ENCODE results near the gene HERPUD2.

Gene HERPUD2

DNA sequence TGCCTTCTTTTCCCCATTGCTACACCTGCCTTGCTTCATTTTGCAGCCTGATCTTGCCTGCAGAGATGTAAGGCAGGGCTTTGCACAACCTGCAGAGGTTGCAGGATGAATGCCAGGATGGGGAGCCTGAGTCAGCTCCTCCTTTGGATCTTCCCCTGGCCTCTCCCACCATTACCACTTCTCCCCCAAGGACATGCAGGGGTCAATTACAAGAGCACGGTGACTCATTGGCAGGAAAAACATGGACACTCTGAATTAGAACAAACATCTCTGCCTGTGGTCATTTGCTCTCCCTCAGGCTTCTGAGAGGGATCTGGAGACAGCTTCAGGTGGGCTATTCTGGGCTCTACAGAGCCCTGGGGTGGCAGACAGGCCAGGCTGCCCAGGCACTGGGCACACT is 89.2 kb downstream of the HERPUD2 start:
- TF ChIP-seq, protein P1, sequence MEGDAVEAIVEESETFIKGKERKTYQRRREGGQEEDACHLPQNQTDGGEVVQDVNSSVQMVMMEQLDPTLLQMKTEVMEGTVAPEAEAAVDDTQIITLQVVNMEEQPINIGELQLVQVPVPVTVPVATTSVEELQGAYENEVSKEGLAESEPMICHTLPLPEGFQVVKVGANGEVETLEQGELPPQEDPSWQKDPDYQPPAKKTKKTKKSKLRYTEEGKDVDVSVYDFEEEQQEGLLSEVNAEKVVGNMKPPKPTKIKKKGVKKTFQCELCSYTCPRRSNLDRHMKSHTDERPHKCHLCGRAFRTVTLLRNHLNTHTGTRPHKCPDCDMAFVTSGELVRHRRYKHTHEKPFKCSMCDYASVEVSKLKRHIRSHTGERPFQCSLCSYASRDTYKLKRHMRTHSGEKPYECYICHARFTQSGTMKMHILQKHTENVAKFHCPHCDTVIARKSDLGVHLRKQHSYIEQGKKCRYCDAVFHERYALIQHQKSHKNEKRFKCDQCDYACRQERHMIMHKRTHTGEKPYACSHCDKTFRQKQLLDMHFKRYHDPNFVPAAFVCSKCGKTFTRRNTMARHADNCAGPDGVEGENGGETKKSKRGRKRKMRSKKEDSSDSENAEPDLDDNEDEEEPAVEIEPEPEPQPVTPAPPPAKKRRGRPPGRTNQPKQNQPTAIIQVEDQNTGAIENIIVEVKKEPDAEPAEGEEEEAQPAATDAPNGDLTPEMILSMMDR (IDR thresholded peaks at IDR 0.05; ENCODE audit: low read depth, low read length, missing control alignments) = no peak
- in situ Hi-C loops (cut with HindIII; ENCODE audit: low sequenced_read_pairs) = no loop called here
- peak; percentile 52 for DNase-seq (ENCODE audit: low read depth)

DNA sequence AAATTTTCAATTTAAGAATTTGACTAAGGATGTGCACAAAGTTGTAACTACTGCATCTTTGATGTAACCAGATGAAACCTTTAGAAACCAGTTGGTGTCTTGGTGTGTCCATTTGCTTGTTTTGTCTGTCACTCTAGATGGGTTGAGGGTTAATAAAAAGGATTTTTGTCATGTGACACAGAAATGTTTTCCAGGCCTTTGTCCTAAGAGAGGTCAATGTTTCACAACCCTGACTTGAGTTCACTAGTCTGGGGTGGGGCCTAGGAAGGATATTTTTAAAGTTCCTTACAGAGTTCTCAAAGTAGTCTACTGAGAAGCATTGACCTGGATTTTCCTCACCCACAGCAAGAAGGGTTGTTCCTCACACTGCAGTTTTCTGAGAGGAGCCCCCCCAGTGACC is 90.3 kb downstream of the HERPUD2 start:
- in situ Hi-C loops (cut with HindIII; ENCODE audit: low sequenced_read_pairs) = no loop called here
- no peak for DNase-seq (ENCODE audit: low read depth)
- TF ChIP-seq, protein P1 (IDR thresholded peaks at IDR 0.05; ENCODE audit: low read depth, low read length, missing control alignments) = no peak

More for the DNA sequence above, 89.2 kb downstream of the HERPUD2 start:
- no peak overlapping the region for H3K4me3 ChIP-seq (ENCODE audit: low read depth, low read length)

DNA sequence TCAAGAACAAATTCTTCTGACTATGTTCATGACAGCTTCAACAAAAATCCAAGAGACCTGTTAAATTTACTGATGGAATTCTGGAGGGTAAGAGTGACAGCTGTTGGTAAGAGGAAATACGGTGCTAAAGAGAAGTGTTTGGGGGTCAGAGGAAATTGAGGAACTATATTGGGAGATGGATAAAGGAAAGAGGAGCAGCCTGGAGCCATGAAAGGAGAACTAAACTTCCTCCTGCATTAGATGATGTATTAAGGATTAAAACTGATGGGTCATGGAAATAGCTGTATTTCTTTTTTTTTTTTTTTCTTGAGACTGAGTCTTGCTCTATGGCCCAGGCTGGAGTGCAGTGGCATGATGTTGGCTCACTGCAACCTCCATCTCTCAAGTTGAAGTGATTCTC is 95.3 kb downstream of the HERPUD2 start:
- in situ Hi-C loops (cut with HindIII; ENCODE audit: low sequenced_read_pairs) = no loop called here
- no peak for DNase-seq (ENCODE audit: low read depth)
- no peak overlapping the region for H3K4me3 ChIP-seq (ENCODE audit: low read depth, low read length)
- TF ChIP-seq, protein P1 (IDR thresholded peaks at IDR 0.05; ENCODE audit: low read depth, low read length, missing control alignments) = no peak

More for the DNA sequence above, 90.3 kb downstream of the HERPUD2 start:
- no peak overlapping the region for H3K4me3 ChIP-seq (ENCODE audit: low read depth, low read length)

DNA sequence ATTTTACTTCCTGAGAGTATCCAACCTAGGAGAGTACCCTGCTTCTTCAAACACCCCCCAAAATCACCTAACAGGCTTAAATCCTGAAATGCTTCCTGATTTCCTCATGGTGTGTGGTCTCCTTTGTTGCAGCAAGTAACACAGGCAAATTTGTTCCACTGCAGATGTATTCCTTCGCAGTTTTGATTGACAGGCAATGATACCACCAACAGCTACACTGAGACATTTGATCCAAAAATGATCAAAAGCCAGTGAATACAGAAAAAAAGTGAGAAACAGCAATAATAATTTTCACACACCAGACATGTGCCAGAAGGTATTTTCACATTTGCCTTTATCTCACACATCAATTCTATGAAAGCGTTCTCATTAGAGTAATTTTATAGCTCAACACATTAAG is 95.9 kb downstream of the HERPUD2 start:
- TF ChIP-seq, protein P1 (IDR thresholded peaks at IDR 0.05; ENCODE audit: low read depth, low read length, missing control alignments) = no peak
- no peak overlapping the region for H3K4me3 ChIP-seq (ENCODE audit: low read depth, low read length)
- in situ Hi-C loops (cut with HindIII; ENCODE audit: low sequenced_read_pairs) = no loop called here
- DNase-seq (ENCODE audit: low read depth) = no peak

DNA sequence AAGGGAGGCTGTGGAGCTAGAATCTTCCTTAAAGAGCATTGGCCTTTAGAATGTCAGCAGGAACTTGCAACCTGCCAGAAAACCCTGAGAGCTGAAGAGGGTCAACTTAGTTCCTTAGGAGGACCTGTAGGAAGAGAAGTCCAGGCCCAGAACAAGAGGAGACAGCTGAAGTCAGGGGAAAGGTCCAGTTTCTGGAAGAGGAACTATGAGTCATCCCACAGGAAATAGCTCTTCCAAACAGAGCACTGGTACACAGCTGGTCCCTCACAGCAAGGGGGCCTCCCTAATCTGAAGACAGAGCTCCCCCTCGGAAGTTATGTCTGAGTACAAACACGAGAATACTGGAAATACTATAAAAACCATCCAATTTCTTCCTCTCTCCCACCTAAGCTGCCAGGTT is 98.9 kb downstream of the HERPUD2 start:
- TF ChIP-seq, protein P1 (IDR thresholded peaks at IDR 0.05; ENCODE audit: low read depth, low read length, missing control alignments) = no peak
- in situ Hi-C loops (cut with HindIII; ENCODE audit: low sequenced_read_pairs) = no loop called here
- no peak overlapping the region for H3K4me3 ChIP-seq (ENCODE audit: low read depth, low read length)
- peak; percentile 23 for DNase-seq (ENCODE audit: low read depth)

DNA sequence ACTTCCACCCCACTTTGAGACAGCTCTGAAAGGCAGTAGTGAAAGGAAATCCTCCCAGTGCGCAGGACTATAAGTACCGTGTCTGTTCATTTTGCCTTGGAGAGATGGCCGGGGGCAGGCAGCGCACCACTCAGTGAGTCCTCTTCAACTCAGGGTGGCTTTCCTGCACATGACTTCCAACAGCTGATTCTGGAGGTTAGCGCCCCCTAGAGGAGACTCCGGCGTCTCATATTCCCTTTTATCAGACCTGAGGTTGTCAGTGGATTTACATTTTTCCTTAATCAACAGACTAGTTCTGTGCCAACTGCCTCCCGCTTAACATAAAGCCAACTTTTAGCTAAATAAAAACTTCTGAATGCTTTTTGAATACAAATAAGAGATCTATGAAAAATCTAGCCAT is 101.0 kb downstream of the HERPUD2 start:
- no peak overlapping the region for H3K4me3 ChIP-seq (ENCODE audit: low read depth, low read length)
- no peak for DNase-seq (ENCODE audit: low read depth)
- in situ Hi-C loops (cut with HindIII; ENCODE audit: low sequenced_read_pairs) = no loop called here
- TF ChIP-seq, protein P1 (IDR thresholded peaks at IDR 0.05; ENCODE audit: low read depth, low read length, missing control alignments) = peak; percentile 12

DNA sequence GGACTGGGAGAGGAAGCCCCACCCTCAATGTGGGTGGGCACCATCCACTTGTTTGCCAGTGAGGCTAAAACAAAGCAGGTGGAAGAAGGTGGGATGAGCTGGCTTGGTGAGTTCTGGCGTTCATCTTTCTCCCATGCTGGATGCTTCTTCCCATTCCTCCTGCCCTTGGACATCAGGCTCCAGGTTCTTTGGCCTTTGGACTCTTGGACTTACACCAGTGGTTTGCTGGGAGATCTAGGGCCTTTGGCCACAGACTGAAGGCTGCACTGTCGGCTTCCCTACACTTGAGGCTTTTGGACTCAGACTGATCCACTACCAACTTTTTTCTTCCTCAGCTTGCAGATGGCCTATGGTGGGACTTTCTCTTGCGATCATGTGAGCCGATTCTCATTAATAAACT is 106.3 kb downstream of the HERPUD2 start:
- DNase-seq (ENCODE audit: low read depth) = no peak
- TF ChIP-seq, protein P1 (IDR thresholded peaks at IDR 0.05; ENCODE audit: low read depth, low read length, missing control alignments) = no peak
- H3K4me3 ChIP-seq (ENCODE audit: low read depth, low read length) = no peak overlapping the region
- in situ Hi-C loops (cut with HindIII; ENCODE audit: low sequenced_read_pairs) = no loop called here
